GM12865 (cell line): ENCODE results near the gene ABLIM3.

ENCODE experiments used
- DNase-seq: peaks from one replicate; pipeline ENCODE4 v3.0.0; 2010; ENCODE audit warnings: low read depth
- H3K4me3 ChIP-seq: 2 replicates; pipeline ENCODE4 v1.5.1; 2011; ENCODE audit warnings: mild to moderate bottlenecking, low read depth, low read length, control low read depth
- TF ChIP-seq, protein P1 (sequence below): IDR thresholded peaks from 2 replicates; pipeline ENCODE4 v1.5.1; 2011; ENCODE audit warnings: low read length, control low read depth, low read depth, inconsistent platforms; ENCODE audit not compliant: insufficient read depth; ENCODE audit errors: missing control alignments

ABLIM3 gene

GRCh38 chr5:149294872-149295829 lies 153.9 kb downstream of the ABLIM3 start:
- TF ChIP-seq, protein P1, sequence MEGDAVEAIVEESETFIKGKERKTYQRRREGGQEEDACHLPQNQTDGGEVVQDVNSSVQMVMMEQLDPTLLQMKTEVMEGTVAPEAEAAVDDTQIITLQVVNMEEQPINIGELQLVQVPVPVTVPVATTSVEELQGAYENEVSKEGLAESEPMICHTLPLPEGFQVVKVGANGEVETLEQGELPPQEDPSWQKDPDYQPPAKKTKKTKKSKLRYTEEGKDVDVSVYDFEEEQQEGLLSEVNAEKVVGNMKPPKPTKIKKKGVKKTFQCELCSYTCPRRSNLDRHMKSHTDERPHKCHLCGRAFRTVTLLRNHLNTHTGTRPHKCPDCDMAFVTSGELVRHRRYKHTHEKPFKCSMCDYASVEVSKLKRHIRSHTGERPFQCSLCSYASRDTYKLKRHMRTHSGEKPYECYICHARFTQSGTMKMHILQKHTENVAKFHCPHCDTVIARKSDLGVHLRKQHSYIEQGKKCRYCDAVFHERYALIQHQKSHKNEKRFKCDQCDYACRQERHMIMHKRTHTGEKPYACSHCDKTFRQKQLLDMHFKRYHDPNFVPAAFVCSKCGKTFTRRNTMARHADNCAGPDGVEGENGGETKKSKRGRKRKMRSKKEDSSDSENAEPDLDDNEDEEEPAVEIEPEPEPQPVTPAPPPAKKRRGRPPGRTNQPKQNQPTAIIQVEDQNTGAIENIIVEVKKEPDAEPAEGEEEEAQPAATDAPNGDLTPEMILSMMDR, result no peak
- DNase-seq, result no peak
- no peak overlapping the region for H3K4me3 ChIP-seq

- TF ChIP-seq, protein P1, result no peak
- no peak for DNase-seq
- H3K4me3 ChIP-seq, result no peak overlapping the region
These were observed 156.2 kb downstream of the ABLIM3 start for GRCh38 chr5:149297340-149298025.

- TF ChIP-seq, protein P1, result no peak
- DNase-seq, result no peak
- H3K4me3 ChIP-seq, result no peak overlapping the region
These were observed 156.9 kb downstream of the ABLIM3 start for GRCh38 chr5:149298163-149298562.

- TF ChIP-seq, protein P1, result no peak
- no peak overlapping the region for H3K4me3 ChIP-seq
- no peak for DNase-seq
These were observed 157.6 kb downstream of the ABLIM3 start for GRCh38 chr5:149298842-149299404.

- TF ChIP-seq, protein P1, result no peak
- DNase-seq, result no peak
- no peak overlapping the region for H3K4me3 ChIP-seq
These were observed 158.3 kb downstream of the ABLIM3 start for GRCh38 chr5:149299451-149300054.

- no peak for DNase-seq
- TF ChIP-seq, protein P1, result no peak
- H3K4me3 ChIP-seq, result no peak overlapping the region
These were observed 159.1 kb downstream of the ABLIM3 start for GRCh38 chr5:149300441-149300840.
